GM19023 (cell line): Measurements from ENCODE around the gene LGI4.

ENCODE experiments used
- ATAC-seq: cut with Tn5 transposase; IDR thresholded peaks from one replicate; pipeline ENCODE4 v1.9.1; 2021; ENCODE audit warnings: mild to moderate bottlenecking, moderate library complexity; ENCODE audit not compliant: unreplicated experiment

LGI4 gene

GRCh38 chr19:35088131-35088913 is 46.5 kb downstream of the LGI4 start:
- no peak for ATAC-seq

DNA sequence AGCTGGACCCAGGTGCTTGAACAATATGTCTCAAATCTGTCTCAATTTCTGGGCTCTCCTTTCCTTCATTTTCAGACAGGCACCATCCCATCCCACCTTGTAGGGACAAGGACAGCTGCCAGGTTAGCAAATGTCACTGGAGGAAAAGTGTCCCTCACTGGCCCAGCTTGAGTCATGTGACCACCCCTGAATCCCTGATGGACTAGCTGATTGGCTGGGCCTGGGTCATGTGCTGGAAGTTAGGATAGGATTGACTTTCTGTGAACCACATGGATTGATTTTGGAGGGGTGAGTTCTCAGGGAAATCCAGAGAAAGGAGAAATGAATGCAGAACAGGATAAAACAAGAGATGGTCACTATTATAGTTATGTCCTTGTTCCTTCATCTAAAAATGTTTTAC is 47.5 kb downstream of the LGI4 start:
- no peak for ATAC-seq

DNA sequence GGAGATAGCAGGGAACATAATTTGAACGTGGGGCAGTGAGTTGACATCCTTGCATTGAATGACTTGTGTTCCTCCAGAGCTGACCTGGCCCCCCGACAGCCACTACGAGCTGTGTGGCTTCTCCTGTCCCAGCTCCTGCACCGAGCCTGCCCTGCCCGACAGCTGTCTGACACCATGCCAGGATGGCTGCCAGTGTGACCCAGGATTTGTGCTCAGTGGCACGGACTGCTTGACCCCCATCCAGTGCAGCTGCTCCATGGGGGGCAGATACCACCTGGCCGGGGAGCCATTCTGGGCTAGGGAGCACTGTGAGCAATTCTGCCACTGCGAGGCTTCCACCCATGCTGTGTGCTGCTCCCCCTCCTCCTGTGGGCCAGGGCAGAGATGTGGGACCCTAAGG is 48.4 kb downstream of the LGI4 start:
- no peak for ATAC-seq

DNA sequence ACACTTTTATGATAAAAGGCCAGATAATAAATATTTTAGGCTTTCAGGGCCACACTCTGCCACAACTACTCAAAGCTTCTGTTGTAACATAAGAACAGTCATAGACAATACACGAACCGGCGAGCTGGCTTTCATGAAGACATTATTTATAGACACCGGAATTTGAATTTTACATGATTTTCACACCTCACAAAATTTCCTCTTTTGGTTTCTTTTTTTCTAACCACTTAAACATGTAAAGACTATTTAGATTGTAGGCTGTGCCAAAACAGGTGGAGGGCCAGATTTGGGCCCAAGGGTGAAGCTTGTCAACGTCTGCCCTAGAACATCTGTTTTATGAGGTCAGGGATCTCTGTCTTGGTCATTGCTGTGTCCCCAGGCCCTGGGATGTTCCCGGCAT is 48.9 kb downstream of the LGI4 start:
- no peak for ATAC-seq

GRCh38 chr19:35084509-35084762 is 50.4 kb downstream of the LGI4 start:
- no peak for ATAC-seq

DNA sequence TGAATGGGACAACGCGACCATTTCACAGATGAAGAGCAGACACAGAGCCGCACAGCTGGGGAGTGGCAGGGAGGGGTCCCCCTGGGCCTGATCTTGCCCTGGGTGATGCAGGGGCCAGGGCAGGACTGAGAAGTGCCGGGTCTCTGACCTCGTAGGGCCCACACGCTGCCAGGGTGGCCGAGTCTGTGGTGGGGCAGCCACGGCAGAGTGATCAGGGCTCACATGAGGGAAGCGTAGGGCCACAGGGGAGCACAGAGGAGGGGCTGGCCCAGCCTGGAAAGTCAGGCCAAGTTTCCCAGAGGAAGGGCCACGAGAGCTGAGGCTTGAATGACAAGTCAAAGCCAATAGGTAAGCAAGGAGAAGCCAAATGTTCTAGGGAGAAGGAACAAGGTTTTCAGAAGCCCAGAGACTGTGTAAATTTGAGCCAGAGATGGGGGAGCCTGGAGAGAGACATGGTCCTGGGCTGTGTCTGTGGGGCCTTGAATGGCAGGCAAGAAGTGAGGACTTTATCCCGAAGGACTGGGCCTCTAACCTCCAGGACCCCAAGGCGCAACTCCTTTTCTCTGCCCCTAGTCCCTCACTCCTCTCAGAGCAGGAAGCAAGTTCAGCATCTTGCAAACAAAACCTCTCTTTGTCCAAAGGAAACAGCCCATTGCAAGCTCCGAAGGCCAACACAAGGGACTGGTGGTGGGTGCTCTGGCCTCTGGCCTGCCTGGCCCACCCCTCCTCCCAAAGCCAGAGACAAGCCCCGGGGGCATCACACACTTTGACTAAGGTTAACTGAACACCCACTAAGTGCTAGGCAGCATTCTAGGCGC is 51.0 kb downstream of the LGI4 start:
- ATAC-seq, result no peak

DNA sequence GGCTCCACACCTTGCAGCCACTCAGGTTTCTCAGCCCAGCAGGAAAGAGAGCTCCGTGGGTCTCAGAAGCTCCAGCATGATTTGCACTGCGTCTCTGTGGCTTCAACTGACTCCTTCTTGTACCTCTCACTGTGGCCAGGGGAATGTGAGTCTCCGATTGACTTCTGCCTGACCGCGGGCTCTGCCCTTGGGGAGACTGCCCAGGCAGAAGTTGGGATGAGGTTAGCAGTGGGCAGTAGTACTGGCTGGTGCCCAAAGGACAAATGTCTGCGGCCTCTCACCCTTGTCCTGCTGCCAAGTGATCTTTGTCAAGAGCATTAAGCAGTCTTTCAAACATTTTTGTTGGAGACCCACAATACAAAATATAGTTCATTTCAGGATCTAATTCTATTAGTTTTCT is 53.7 kb downstream of the LGI4 start:
- ATAC-seq, result no peak

GRCh38 chr19:35080613-35081170 is 54.2 kb downstream of the LGI4 start:
- no peak for ATAC-seq

- no peak for ATAC-seq
These were observed 55.0 kb downstream of the LGI4 start for GRCh38 chr19:35079826-35080225.

DNA sequence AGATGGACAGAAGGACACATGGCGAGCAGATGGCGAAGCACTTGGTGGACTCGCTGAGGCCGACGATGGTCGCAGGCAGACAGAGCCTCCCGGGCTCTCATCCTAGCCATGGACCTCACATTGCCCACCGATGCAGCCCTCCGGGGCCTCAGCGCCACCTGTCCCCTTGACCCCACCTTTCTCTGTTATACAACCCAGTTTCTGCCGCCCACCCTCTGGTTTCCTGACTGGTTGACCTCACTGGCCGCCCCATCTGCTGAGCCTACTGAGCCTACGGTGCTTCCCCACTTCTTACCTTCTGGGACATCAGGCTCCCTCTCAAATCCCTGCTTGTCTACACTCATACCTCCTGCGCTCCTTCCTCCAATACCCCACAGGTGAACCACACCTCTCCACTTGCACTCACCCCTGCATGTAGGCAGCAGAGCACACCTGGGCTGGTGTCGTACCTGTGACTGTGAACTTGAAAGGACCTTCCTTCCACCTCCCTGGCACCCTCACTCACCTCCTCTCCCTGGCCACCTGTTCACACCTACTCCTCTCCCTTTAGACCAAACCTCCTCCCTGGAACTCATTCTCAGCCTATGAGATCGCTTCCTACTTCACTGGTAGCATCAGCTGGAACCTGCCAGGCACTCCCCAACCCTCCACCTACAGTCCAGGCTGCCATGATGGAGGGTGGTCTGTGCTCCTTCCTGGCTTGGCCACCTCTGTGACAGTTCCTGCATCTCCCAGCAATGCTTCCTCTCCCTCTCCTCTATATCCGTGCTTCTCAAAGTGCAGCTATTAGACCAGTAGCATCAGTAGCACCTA is 57.2 kb downstream of the LGI4 start:
- ATAC-seq, result no peak

DNA sequence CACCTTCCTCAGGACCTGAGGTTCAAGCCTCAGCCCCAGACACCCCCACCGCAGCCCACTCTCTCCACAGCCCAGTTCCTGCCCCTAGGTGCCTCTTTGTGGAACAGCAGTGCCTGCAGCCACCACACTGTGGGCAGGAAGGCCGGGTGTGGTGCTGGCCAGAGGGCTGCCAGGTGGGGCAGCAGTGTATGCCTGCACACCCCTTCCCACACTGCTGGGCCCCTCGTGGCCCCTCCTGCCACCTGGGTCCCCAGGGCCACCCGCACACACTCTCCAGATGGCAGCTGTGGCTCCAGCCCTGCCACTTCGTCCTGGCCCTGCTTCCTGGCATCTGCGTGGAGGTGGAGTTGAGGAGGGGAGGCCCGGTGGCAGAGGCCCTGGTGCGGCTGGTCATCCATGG is 58.2 kb downstream of the LGI4 start:
- no peak for ATAC-seq

DNA sequence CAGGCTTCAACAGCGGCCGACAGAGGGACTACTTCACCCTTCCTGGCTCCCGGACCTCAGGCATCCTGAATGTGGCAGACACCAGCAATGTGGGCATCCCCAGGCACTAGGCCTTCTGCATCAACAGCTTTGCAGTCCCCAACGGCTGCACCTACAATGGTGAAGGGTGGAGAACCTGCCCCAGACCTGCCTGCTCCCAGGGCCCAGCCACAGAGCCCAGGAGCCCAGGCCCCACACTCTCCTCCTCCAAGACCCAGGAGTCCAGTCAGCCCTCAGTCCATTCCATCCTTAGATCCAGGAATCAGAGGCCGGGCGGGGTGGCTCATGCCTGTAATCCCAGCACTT is 58.9 kb downstream of the LGI4 start:
- ATAC-seq, result no peak

- no peak for ATAC-seq
These were observed 59.4 kb downstream of the LGI4 start for GRCh38 chr19:35075202-35076025.
